ENCODE data around the gene CHMP1A.

Gene CHMP1A

GRCh38 chr16:89602273-89602951, 55.1 kb downstream of the CHMP1A start:
- DNase-seq, result peak; percentile 64

- no peak for DNase-seq
These were observed 55.6 kb downstream of the CHMP1A start for GRCh38 chr16:89601906-89602272.

- DNase-seq, result no peak
These were observed 56.6 kb downstream of the CHMP1A start for GRCh38 chr16:89600956-89601355.

DNA sequence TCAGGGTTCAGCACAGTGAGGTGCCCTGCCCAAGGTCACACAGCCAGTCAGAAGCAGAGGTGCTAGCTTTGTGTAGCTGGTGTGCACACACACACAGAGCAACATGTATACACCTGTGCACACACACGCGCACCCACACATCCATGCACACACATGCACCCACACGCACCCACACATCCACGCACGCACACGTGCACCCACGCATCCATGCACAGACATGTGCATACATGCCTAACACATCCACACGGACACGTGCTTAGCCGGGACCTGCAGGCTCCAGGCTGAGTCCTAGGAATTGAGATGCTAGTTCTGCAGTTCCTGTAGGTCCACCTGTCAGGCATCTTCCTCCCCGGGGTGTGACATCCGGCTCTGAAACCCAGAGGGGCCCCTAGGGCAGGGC, 57.1 kb downstream of the CHMP1A start:
- DNase-seq, result no peak

GRCh38 chr16:89599902-89600301, 57.6 kb downstream of the CHMP1A start:
- DNase-seq, result no peak

DNA sequence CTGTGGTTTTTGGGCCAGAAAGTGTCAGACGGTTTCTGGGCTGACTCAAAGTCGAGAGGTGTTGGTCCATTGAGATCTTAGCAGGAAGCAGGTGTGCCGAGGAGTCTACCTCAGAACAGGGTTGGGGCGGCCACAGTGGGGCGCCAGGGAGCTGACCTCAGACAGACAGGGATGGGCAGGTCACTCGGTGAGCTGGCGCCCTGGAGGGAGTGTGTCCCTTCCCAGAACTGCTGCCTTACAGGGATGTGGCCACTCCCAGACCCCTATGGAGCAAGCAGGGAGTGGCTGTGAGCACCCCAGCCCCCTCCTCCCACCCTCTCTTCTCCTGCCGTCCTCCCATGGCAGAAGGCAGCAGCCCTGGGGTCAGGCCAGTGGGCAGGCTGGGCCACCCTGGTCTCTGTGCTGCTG, 58.1 kb downstream of the CHMP1A start:
- no peak for DNase-seq

DNA sequence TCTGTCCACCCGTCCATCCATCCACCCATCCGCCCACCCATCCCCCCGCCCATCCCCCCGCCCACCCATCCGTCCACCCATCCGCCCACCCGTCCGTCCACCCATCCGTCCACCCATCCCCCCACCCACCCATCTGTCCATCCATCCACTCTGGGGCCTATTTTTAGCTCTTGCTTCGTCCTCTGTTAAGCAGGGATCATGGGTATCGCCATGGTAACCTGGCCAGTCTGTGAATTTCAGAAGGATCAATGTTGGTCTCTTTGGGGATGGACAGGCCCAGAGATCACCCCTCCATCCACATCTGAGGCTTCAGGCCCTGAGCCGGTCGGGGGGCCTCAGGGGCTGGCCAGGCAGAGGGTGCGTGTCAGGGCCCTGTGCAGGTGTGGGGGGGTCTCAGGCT, 59.3 kb downstream of the CHMP1A start:
- no peak for DNase-seq

GRCh38 chr16:89596957-89597649, 60.4 kb downstream of the CHMP1A start:
- DNase-seq, result no peak

- no peak for DNase-seq
These were observed 61.3 kb downstream of the CHMP1A start for GRCh38 chr16:89596061-89596689.

DNA sequence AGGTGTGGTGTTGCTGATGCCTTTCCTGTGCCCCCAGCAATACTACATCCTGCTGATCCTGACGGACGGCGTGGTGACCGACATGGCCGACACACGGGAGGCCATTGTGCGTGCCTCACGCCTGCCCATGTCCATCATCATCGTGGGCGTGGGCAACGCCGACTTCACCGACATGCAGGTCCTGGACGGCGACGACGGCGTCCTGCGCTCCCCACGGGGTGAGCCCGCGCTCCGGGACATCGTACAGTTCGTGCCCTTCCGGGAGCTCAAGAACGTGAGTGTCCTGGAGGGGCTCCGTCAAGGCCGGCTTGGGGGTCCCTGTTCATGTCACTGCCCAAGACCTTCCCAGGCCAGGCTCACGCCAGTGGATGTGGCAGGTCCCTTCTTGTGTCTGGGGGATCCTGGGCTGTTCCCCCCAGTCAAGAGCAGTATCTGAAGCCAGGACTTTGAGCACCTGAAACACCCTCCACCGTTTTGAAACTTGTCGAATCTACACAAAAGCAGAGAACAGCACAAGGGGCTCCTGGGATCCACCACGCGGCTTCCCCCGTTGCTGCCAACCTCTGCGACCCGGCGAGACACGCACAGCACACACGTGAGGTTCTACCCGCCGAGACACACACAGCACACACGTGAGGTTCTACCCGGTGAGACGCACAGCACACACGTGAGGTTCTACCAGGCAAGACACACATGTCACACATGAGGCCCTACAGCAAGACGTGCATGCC, 62.0 kb downstream of the CHMP1A start:
- no peak for DNase-seq
